Adrenal gland (tissue), 12 donors: ENCODE results near the gene KIZ. TPM values are rescaled to one million over a fixed set of nuclear protein-coding genes. Genes with fewer than 3 reads are reported as not detected.

ENCODE experiments used
- DNase-seq, 7 donors: peaks; one replicate each; pipeline ENCODE4 v3.0.0-alpha.2; 2019 to 2020
- H3K27ac ChIP-seq, 5 donors: fragments of 200-600 bp; sonication (generic) in 4 of 5; 1 replicate in 3 of 5; 2 replicates in 2 of 5; pipeline versions ENCODE4 v1.5.1 to v1.8.0; 2016 to 2020; ENCODE audit warnings: mild to moderate bottlenecking in 1 of 5
- H3K27me3 ChIP-seq: fragments of 200-600 bp; 2 replicates; pipeline ENCODE4 v1.8.0; 2021
- H3K36me3 ChIP-seq, 2 donors: fragments of 200-600 bp; replicated peaks in 1 of 2; 1 replicate in 1 of 2; 2 replicates in 1 of 2; pipeline versions ENCODE4 v1.5.1 to v1.8.0; 2018 to 2022
- H3K4me1 ChIP-seq, 2 donors: fragments of 200-600 bp; replicated peaks in 1 of 2; 1 replicate in 1 of 2; 2 replicates in 1 of 2; pipeline versions ENCODE4 v1.5.1 to v1.8.0; 2018 to 2021
- H3K4me3 ChIP-seq, 4 donors: fragments of 200-600 bp; sonication (generic) in 3 of 4; one replicate each; pipeline ENCODE4 v1.5.1; 2016 to 2018
- H3K9me3 ChIP-seq, 3 donors: fragments of 200-600 bp; sonication (generic) in 1 of 3; replicated peaks in 1 of 3; 1 replicate in 2 of 3; 2 replicates in 1 of 3; pipeline versions ENCODE4 v1.5.1 to v1.8.0; 2016 to 2021
- CTCF ChIP-seq, 6 experiments: fragments of 450-650 bp in 4 of 6; fragments of 200-600 bp in 2 of 6; sonication (generic) in 1 of 6; IDR thresholded peaks; 1 replicate in 5 of 6; 2 replicates in 1 of 6; pipeline versions ENCODE4 v1.5.1 to v1.8.0; 2016 to 2021; ENCODE audit warnings: antibody characterized with exemption in 6 of 6, mild to moderate bottlenecking in 2 of 6, moderate library complexity in 1 of 6
- POLR2A ChIP-seq, 2 donors: fragments of 450-650 bp; IDR thresholded peaks; one replicate each; pipeline ENCODE4 v1.6.1; 2017; ENCODE audit warnings: antibody characterized with exemption in 2 of 2, mild to moderate bottlenecking in 2 of 2, moderate library complexity in 1 of 2
- WGBS, 4 donors: extraction: QIAGEN DNeasy Blood & Tissue Kit in 2 of 4; methylation state at CpG; one replicate each; pipeline versions ENCODE4 v1.1.5 to v1.1.7; 2013 to 2017; 5-methylcytosine and 5-hydroxymethylcytosine counted together
- intact Hi-C, 2 donors: fragments of 100-400 bp; cut with DNase I; formaldehyde crosslinking; loops; one replicate each; pipeline versions ENCODE4 v1.14.1 to v1.15.0; 2022 to 2023
- polyA plus RNA-seq, 3 donors: library from polyadenylated mRNA; stranded (reverse); fragments of 200-250 nt in 2 of 3; fragments of 350-450 nt in 1 of 3; fragmentation: Illumina TruSeq in 1 of 3; extraction: RNeasy Lipid Tissue Mini Kit (QIAGEN cat#74804) in 1 of 3; gene quantifications; one replicate each; pipeline ENCODE4 v1.2.3, GENCODE V29; 2013 to 2014
- total RNA-seq, 9 donors: library from RNA; depleted of rRNA in 4 of 9; stranded (reverse); fragments of >200 nt in 4 of 9; fragments of 120-200 nt in 1 of 9; fragmentation: NEBNext Ultra II Directional in 1 of 9; extraction: Animal tissue kit (Norgen Biotek cat#: 25700) in 1 of 9; gene quantifications; one replicate each; pipeline versions ENCODE4 v1.1.0 to v1.2.4, GENCODE V29; 2013 to 2023
- donor health status: healthy with polysubstance abuse.
- donor health status: Bipolar disorder and iron deficiency.
- donor health status: DM: yes; HTN: yes; CAD: no.
- donor health status: DM: no; HTN: no; CAD: no.
- donor health status: DM: no; HTN: no; CAD: no.
- donor health status: DM: yes; HTN: yes; CAD: no.

KIZ gene
- total and polyA plus RNA-seq, 12 donors, result 10.4 to 62.9 (median 15.3) TPM

- Histone ChIP-seq H3K27ac (no peak overlapping the region), H3K27me3 (no peaks in the 10 kb centered on the region), H3K36me3 (no peaks in the 10 kb centered on the region), H3K4me3 (peak overlapping the region in 1 of 4 donors; percentile 98), H3K9me3 (no peaks in the 10 kb centered on the region), H3K4me1 (peaks cover 6 to 15% of the 10 kb centered on the region in 2 donors)
- DNase-seq, result no peak
- WGBS, 4 donors, result 63 to 69% (median 67%) methylated on average over 5 of the region's 5 CpGs
- TF ChIP-seq POLR2A (IDR thresholded peaks at IDR 0.05) (no peak), CTCF (IDR thresholded peaks at IDR 0.05) (no peak)
- intact Hi-C loops, result no loop called here
Observed at GRCh38 chr20:21127201-21127981, 1.5 kb downstream of the KIZ start.

- Histone ChIP-seq H3K27me3 (no peaks in the 10 kb centered on the region), H3K9me3 (no peaks in the 10 kb centered on the region), H3K4me3 (no peak overlapping the region), H3K27ac (no peak overlapping the region), H3K36me3 (no peaks in the 10 kb centered on the region), H3K4me1 (peaks cover 6 to 15% of the 10 kb centered on the region in 2 donors)
- 77 to 91% (median 85%) methylated on average over 5 of the region's 5 CpGs for WGBS, 4 donors
- DNase-seq, result no peak
- TF ChIP-seq CTCF (IDR thresholded peaks at IDR 0.05) (no peak), POLR2A (IDR thresholded peaks at IDR 0.05) (no peak)
- intact Hi-C loops, result no loop called here
Observed at GRCh38 chr20:21129861-21130260, 4.0 kb downstream of the KIZ start.

GRCh38 chr20:21133404-21133803 lies 7.5 kb downstream of the KIZ start:
- no peak for DNase-seq
- intact Hi-C loops, result no loop called here
- Histone ChIP-seq H3K9me3 (no peaks in the 10 kb centered on the region), H3K27ac (no peak overlapping the region), H3K4me1 (no peaks in the 10 kb centered on the region), H3K4me3 (no peak overlapping the region), H3K36me3 (peaks cover 0 to 8% of the 10 kb centered on the region in 2 donors), H3K27me3 (no peaks in the 10 kb centered on the region)
- TF ChIP-seq CTCF (IDR thresholded peaks at IDR 0.05) (no peak), POLR2A (IDR thresholded peaks at IDR 0.05) (no peak)
- WGBS, 4 donors, result 79 to 88% (median 85%) methylated on average over 4 of the region's 4 CpGs

- no peaks in the 10 kb centered on the region for H3K4me1 ChIP-seq
- no peak for DNase-seq
- no peaks in the 10 kb centered on the region for H3K27me3 ChIP-seq
- H3K4me3 ChIP-seq, result no peak overlapping the region
- H3K36me3 ChIP-seq, result peaks cover 0 to 8% of the 10 kb centered on the region in 2 donors
- no peak overlapping the region for H3K27ac ChIP-seq
- no peak for TF ChIP-seq CTCF (IDR thresholded peaks at IDR 0.05)
- TF ChIP-seq POLR2A (IDR thresholded peaks at IDR 0.05), result no peak
- intact Hi-C loops, result no loop called here
- no peaks in the 10 kb centered on the region for H3K9me3 ChIP-seq
- 91 to 96% (median 93%) methylated on average over 15 to 16 of the region's 16 CpGs for WGBS, 4 donors
Observed at GRCh38 chr20:21133917-21134622, 8.2 kb downstream of the KIZ start.
